Measurements from ENCODE around the gene OR5C1. TPM values are rescaled to one million over a fixed set of nuclear protein-coding genes. Genes with fewer than 3 reads are reported as not detected.
A peak's percentile ranks its signal among the peaks of the same experiment; 100 is the strongest.

OR5C1 gene
- total RNA-seq = not detected
- not detected for polyA plus RNA-seq

- Mint-ChIP-seq H3K27ac (peak within 1 kb of the TSS in 2 of 8 donors; percentile 25 to 44), H3K9me3 (no peaks in the 10 kb centered on the region)
Observed at GRCh38 chr9:122788831-122789230, at the start of gene OR5C1. OR5C1 (plus strand) TSS chr9:122788933; CDS start chr9:122788933, 0 bp downstream.

GRCh38 chr9:122742003-122742402, 46.7 kb upstream of the OR5C1 start, which contains the start of gene OR1L6:
OR1L6 (plus strand) TSS chr9:122742303; CDS start chr9:122749848, 7,545 bp downstream.
- Histone ChIP-seq H3K4me1 (ENCODE audit: insufficient read depth, low read length) (no peaks in the 10 kb centered on the region), H3K4me3 (ENCODE audit: low read length) (no peak within 1 kb of the TSS), H3K36me3 (ENCODE audit: insufficient read depth, low read length) (no peaks in the 10 kb centered on the region), H3K9me3 (ENCODE audit: low read length) (no peaks in the 10 kb centered on the region), H3K27me3 (ENCODE audit: insufficient read depth, low read length, poor library complexity, severe bottlenecking) (no peaks in the 10 kb centered on the region), H3K27ac (ENCODE audit: low read depth, low read length) (no peak within 1 kb of the TSS)
- Mint-ChIP-seq H3K4me3 (no peak within 1 kb of the TSS), H3K4me1 (no peaks in the 10 kb centered on the region), H3K27me3 (peaks cover 0 to 3% of the 10 kb centered on the region in 2 donors), H3K27ac (no peak within 1 kb of the TSS), H3K9me3 (peaks cover 5 to 32% (median 13%) of the 10 kb centered on the region in 5 donors), H3K36me3 (peaks cover 0 to 13% (median 0%) of the 10 kb centered on the region in 3 donors)
- ChIA-PET CTCF (no interaction called here), POLR2A (no interaction called here)
- DNase-seq = no peak

More at GRCh38 chr9:122788831-122789230, at the start of gene OR5C1:
- H3K4me1 ChIP-seq (ENCODE audit: insufficient read depth, low read length) = no peaks in the 10 kb centered on the region
- no peaks in the 10 kb centered on the region for H3K4me1 Mint-ChIP-seq
- POLR2A ChIA-PET = no interaction called here
- H3K27me3 ChIP-seq (ENCODE audit: insufficient read depth, low read length, poor library complexity, severe bottlenecking) = no peaks in the 10 kb centered on the region
- H3K4me3 ChIP-seq (ENCODE audit: low read length) = no peak within 1 kb of the TSS
- H3K9me3 ChIP-seq (ENCODE audit: low read length) = no peaks in the 10 kb centered on the region
- H3K4me3 Mint-ChIP-seq = no peak within 1 kb of the TSS
- DNase-seq = no peak
- no peaks in the 10 kb centered on the region for H3K36me3 ChIP-seq (ENCODE audit: insufficient read depth, low read length)
- CTCF ChIA-PET = no interaction called here
- H3K36me3 Mint-ChIP-seq = peaks cover 0 to 3% (median 1%) of the 10 kb centered on the region in 3 donors
- peaks cover 0 to 2% of the 10 kb centered on the region in 2 donors for H3K27me3 Mint-ChIP-seq
- H3K27ac ChIP-seq (ENCODE audit: low read depth, low read length) = no peak within 1 kb of the TSS

- no peaks in the 10 kb centered on the region for H3K27me3 ChIP-seq (ENCODE audit: insufficient read depth, low read length, poor library complexity, severe bottlenecking)
- H3K9me3 ChIP-seq (ENCODE audit: low read length) = no peaks in the 10 kb centered on the region
- no peaks in the 10 kb centered on the region for H3K4me1 Mint-ChIP-seq
- no peak overlapping the region for H3K4me3 Mint-ChIP-seq
- H3K9me3 Mint-ChIP-seq = peaks cover 25 to 44% (median 34%) of the 10 kb centered on the region in 5 donors
- no peaks in the 10 kb centered on the region for H3K36me3 ChIP-seq (ENCODE audit: insufficient read depth, low read length)
- DNase-seq = no peak
- no peaks in the 10 kb centered on the region for H3K4me1 ChIP-seq (ENCODE audit: insufficient read depth, low read length)
- peaks cover 8 to 31% of the 10 kb centered on the region in 2 donors for H3K27me3 Mint-ChIP-seq
- ChIA-PET CTCF (no interaction called here), POLR2A (no interaction called here)
- H3K27ac ChIP-seq (ENCODE audit: low read depth, low read length) = no peak overlapping the region
- no peak overlapping the region for H3K4me3 ChIP-seq (ENCODE audit: low read length)
- H3K36me3 Mint-ChIP-seq = peaks cover 0 to 43% (median 1%) of the 10 kb centered on the region in 3 donors
- no peak overlapping the region for H3K27ac Mint-ChIP-seq
Observed at GRCh38 chr9:122754825-122755224, 33.9 kb upstream of the OR5C1 start.

GRCh38 chr9:122767817-122768216, 20.9 kb upstream of the OR5C1 start:
- Mint-ChIP-seq H3K4me3 (no peak overlapping the region), H3K27ac (no peak overlapping the region), H3K9me3 (peaks cover 28 to 57% (median 47%) of the 10 kb centered on the region in 5 donors), H3K36me3 (peaks cover 0 to 50% (median 2%) of the 10 kb centered on the region in 3 donors), H3K4me1 (no peaks in the 10 kb centered on the region), H3K27me3 (peaks cover 9 to 10% of the 10 kb centered on the region in 2 donors)
- Histone ChIP-seq H3K27me3 (ENCODE audit: insufficient read depth, low read length, poor library complexity, severe bottlenecking) (no peaks in the 10 kb centered on the region), H3K27ac (ENCODE audit: low read depth, low read length) (no peak overlapping the region), H3K36me3 (ENCODE audit: insufficient read depth, low read length) (no peaks in the 10 kb centered on the region), H3K4me3 (ENCODE audit: low read length) (no peak overlapping the region), H3K9me3 (ENCODE audit: low read length) (no peaks in the 10 kb centered on the region), H3K4me1 (ENCODE audit: insufficient read depth, low read length) (no peaks in the 10 kb centered on the region)
- no peak for DNase-seq
- POLR2A ChIA-PET = no interaction called here
- CTCF ChIA-PET = no interaction called here

- peaks cover 9 to 18% (median 12%) of the 10 kb centered on the region in 5 donors for H3K9me3 Mint-ChIP-seq
- Histone ChIP-seq H3K27me3 (ENCODE audit: insufficient read depth, low read length, poor library complexity, severe bottlenecking) (no peaks in the 10 kb centered on the region), H3K27ac (ENCODE audit: low read depth, low read length) (no peak overlapping the region), H3K9me3 (ENCODE audit: low read length) (no peaks in the 10 kb centered on the region), H3K36me3 (ENCODE audit: insufficient read depth, low read length) (no peaks in the 10 kb centered on the region), H3K4me3 (ENCODE audit: low read length) (no peak overlapping the region), H3K4me1 (ENCODE audit: insufficient read depth, low read length) (no peaks in the 10 kb centered on the region)
- CTCF ChIA-PET = no interaction called here
- H3K27ac Mint-ChIP-seq = no peak overlapping the region
- no peaks in the 10 kb centered on the region for H3K4me1 Mint-ChIP-seq
- no peak overlapping the region for H3K4me3 Mint-ChIP-seq
- POLR2A ChIA-PET = no interaction called here
- peaks cover 0 to 11% (median 0%) of the 10 kb centered on the region in 3 donors for H3K36me3 Mint-ChIP-seq
- H3K27me3 Mint-ChIP-seq = peaks cover 1 to 4% of the 10 kb centered on the region in 2 donors
- DNase-seq = no peak
Observed at GRCh38 chr9:122777052-122777451, 11.7 kb upstream of the OR5C1 start.

GRCh38 chr9:122777935-122778627, 10.7 kb upstream of the OR5C1 start:
- H3K4me3 ChIP-seq (ENCODE audit: low read length) = no peak overlapping the region
- H3K9me3 Mint-ChIP-seq = peaks cover 4 to 9% (median 6%) of the 10 kb centered on the region in 5 donors
- H3K4me1 ChIP-seq (ENCODE audit: insufficient read depth, low read length) = no peaks in the 10 kb centered on the region
- ChIA-PET POLR2A (no interaction called here), CTCF (no interaction called here)
- no peaks in the 10 kb centered on the region for H3K27me3 ChIP-seq (ENCODE audit: insufficient read depth, low read length, poor library complexity, severe bottlenecking)
- H3K9me3 ChIP-seq (ENCODE audit: low read length) = no peaks in the 10 kb centered on the region
- no peak overlapping the region for H3K27ac ChIP-seq (ENCODE audit: low read depth, low read length)
- no peaks in the 10 kb centered on the region for H3K36me3 ChIP-seq (ENCODE audit: insufficient read depth, low read length)
- no peak overlapping the region for H3K4me3 Mint-ChIP-seq
- no peaks in the 10 kb centered on the region for H3K4me1 Mint-ChIP-seq
- peaks cover 0 to 1% (median 0%) of the 10 kb centered on the region in 3 donors for H3K36me3 Mint-ChIP-seq
- DNase-seq = no peak
- H3K27ac Mint-ChIP-seq = no peak overlapping the region
- peaks cover 1 to 4% of the 10 kb centered on the region in 2 donors for H3K27me3 Mint-ChIP-seq

- Histone ChIP-seq H3K27ac (ENCODE audit: low read depth, low read length) (no peak overlapping the region), H3K27me3 (ENCODE audit: insufficient read depth, low read length, poor library complexity, severe bottlenecking) (no peaks in the 10 kb centered on the region), H3K9me3 (ENCODE audit: low read length) (no peaks in the 10 kb centered on the region), H3K4me1 (ENCODE audit: insufficient read depth, low read length) (no peaks in the 10 kb centered on the region), H3K4me3 (ENCODE audit: low read length) (no peak overlapping the region), H3K36me3 (ENCODE audit: insufficient read depth, low read length) (no peaks in the 10 kb centered on the region)
- no peaks in the 10 kb centered on the region for H3K4me1 Mint-ChIP-seq
- no peak for DNase-seq
- ChIA-PET CTCF (interaction anchor here (0.8 kb wide), 1 partner anchor 8 kb away, joined by 3 read pairs; no protein-coding TSS in a partner anchor), POLR2A (no interaction called here)
- H3K27me3 Mint-ChIP-seq = peaks cover 0 to 1% of the 10 kb centered on the region in 2 donors
- no peaks in the 10 kb centered on the region for H3K36me3 Mint-ChIP-seq
- H3K4me3 Mint-ChIP-seq = no peak overlapping the region
- H3K27ac Mint-ChIP-seq = no peak overlapping the region
- H3K9me3 Mint-ChIP-seq = peaks cover 0 to 2% (median 0%) of the 10 kb centered on the region in 5 donors
Observed at GRCh38 chr9:122779181-122779580, 9.6 kb upstream of the OR5C1 start.

GRCh38 chr9:122780026-122780425, 8.7 kb upstream of the OR5C1 start:
- Histone ChIP-seq H3K36me3 (ENCODE audit: insufficient read depth, low read length) (no peaks in the 10 kb centered on the region), H3K27ac (ENCODE audit: low read depth, low read length) (no peak overlapping the region), H3K4me3 (ENCODE audit: low read length) (no peak overlapping the region), H3K9me3 (ENCODE audit: low read length) (no peaks in the 10 kb centered on the region), H3K4me1 (ENCODE audit: insufficient read depth, low read length) (no peaks in the 10 kb centered on the region), H3K27me3 (ENCODE audit: insufficient read depth, low read length, poor library complexity, severe bottlenecking) (no peaks in the 10 kb centered on the region)
- H3K36me3 Mint-ChIP-seq = no peaks in the 10 kb centered on the region
- no peak overlapping the region for H3K27ac Mint-ChIP-seq
- H3K4me1 Mint-ChIP-seq = no peaks in the 10 kb centered on the region
- POLR2A ChIA-PET = no interaction called here
- H3K27me3 Mint-ChIP-seq = peaks cover 0 to 1% of the 10 kb centered on the region in 2 donors
- no peak overlapping the region for H3K4me3 Mint-ChIP-seq
- H3K9me3 Mint-ChIP-seq = no peaks in the 10 kb centered on the region
- no peak for DNase-seq
- CTCF ChIA-PET = no interaction called here

Data from CD8-positive, alpha-beta memory T cell (primary cell).